Natural killer cell (primary cell): ENCODE data around the gene ABCA2. TPM values are rescaled to one million over a fixed set of nuclear protein-coding genes. Genes with fewer than 3 reads are reported as not detected.
A peak's percentile ranks its signal among the peaks of the same experiment; 100 is the strongest.
"Not testable (repeated sequence)": the region's sequence is repeated elsewhere in the genome, so short reads cannot be mapped to it uniquely, and the experiment has no call there.

Source experiments
- ATAC-seq, 3 donors: fragments of 150-1000 bp in 2 of 3; fragments of 200-7000 bp in 1 of 3; cut with Tn5 transposase; 1 replicate in 1 of 3; 2 replicates in 2 of 3; pipeline ENCODE4 v1.10.0; 2021; ENCODE audit warnings: mild to moderate bottlenecking in 2 of 3, moderate library complexity in 2 of 3
- DNase-seq, 2 donors: peaks; one replicate each; pipeline versions ENCODE4 v3.0.0 to v3.0.0-alpha.2; 2013 to 2021; ENCODE audit warnings: mixed read lengths in 1 of 2
- H3K27ac ChIP-seq: one replicate; pipeline ENCODE4 v1.5.1; 2013; ENCODE audit warnings: mild to moderate bottlenecking, low read length
- H3K27me3 ChIP-seq: one replicate; pipeline ENCODE4 v1.6.1; 2013; ENCODE audit warnings: low read length; ENCODE audit not compliant: control insufficient read depth, insufficient read depth
- H3K36me3 ChIP-seq: one replicate; pipeline ENCODE4 v1.6.1; 2013; ENCODE audit warnings: low read length; ENCODE audit not compliant: control insufficient read depth, insufficient read depth
- H3K4me1 ChIP-seq: one replicate; pipeline ENCODE4 v1.6.1; 2013; ENCODE audit warnings: low read length; ENCODE audit not compliant: control insufficient read depth, insufficient read depth
- H3K4me3 ChIP-seq: one replicate; pipeline ENCODE4 v1.5.1; 2013; ENCODE audit warnings: low read length
- H3K9me3 ChIP-seq: one replicate; pipeline ENCODE4 v1.6.1; 2013; ENCODE audit warnings: low read length; ENCODE audit not compliant: control insufficient read depth, insufficient read depth
- H3K27ac Mint-ChIP-seq, 2 donors: one replicate each; pipeline ENCODE4 v1.8.0; 2022; ENCODE audit warnings: mild to moderate bottlenecking in 2 of 2, mixed read lengths in 2 of 2, moderate library complexity in 1 of 2
- H3K27me3 Mint-ChIP-seq, 2 donors: one replicate each; pipeline ENCODE4 v1.8.0; 2022; ENCODE audit warnings: low read depth in 2 of 2, mixed read lengths in 2 of 2
- H3K36me3 Mint-ChIP-seq: one replicate; pipeline ENCODE4 v1.8.0; 2022; ENCODE audit warnings: mixed read lengths
- H3K4me1 Mint-ChIP-seq, 2 donors: one replicate each; pipeline ENCODE4 v1.8.0; 2022; ENCODE audit warnings: mixed read lengths in 2 of 2
- H3K4me3 Mint-ChIP-seq: one replicate; pipeline ENCODE4 v1.8.0; 2022; ENCODE audit warnings: mild to moderate bottlenecking, moderate library complexity, mixed read lengths
- H3K9me3 Mint-ChIP-seq, 2 donors: one replicate each; pipeline ENCODE4 v1.8.0; 2022; ENCODE audit warnings: mixed read lengths in 2 of 2
- CTCF ChIP-seq: fragments of 200-600 bp; IDR thresholded peaks from one replicate; pipeline ENCODE4 v1.8.0; 2022; ENCODE audit warnings: antibody characterized with exemption
- WGBS: methylation state at CpG from one replicate; pipeline ENCODE4 v1.1.7; 2013; ENCODE audit warnings: missing lambda C conversion rate; ENCODE audit not compliant: insufficient coverage; 5-methylcytosine and 5-hydroxymethylcytosine counted together
- intact Hi-C: fragments of 100-400 bp; cut with micrococcal nuclease; formaldehyde crosslinking; loops from one replicate; pipeline ENCODE4 v1.14.2; 2022
- total RNA-seq, 4 donors: library from RNA; stranded (reverse); fragments of 120-200 nt in 1 of 4; gene quantifications; one replicate each; pipeline versions ENCODE4 v1.2.3 to v1.2.4, GENCODE V29; 2013 to 2022

Gene ABCA2
- total RNA-seq, 3 donors from 2014 or later (not counting 1 experiment from before 2014, with no cell fraction given), result 356 to 416 (median 357) TPM

GRCh38 chr9:137034709-137035506 lies 6.9 kb upstream of the ABCA2 start:
- H3K27me3 ChIP-seq, result no peaks in the 10 kb centered on the region
- no peaks in the 10 kb centered on the region for H3K36me3 ChIP-seq
- Mint-ChIP-seq H3K27me3 (no peaks in the 10 kb centered on the region), H3K4me3 (peak overlapping the region; percentile 81), H3K27ac (peak overlapping the region; percentile 76 to 83), H3K36me3 (no peaks in the 10 kb centered on the region), H3K4me1 (peaks cover 29 to 48% of the 10 kb centered on the region in 2 donors), H3K9me3 (no peaks in the 10 kb centered on the region)
- under 1% methylated on average over 24 of the region's 24 CpGs for WGBS
- ATAC-seq (peak; percentile 76 to 84 (median 81)), DNase-seq (peak; percentile 83 to 96)
- intact Hi-C loops, result loop anchor here (1.0 to 2.0 kb wide), 4 partner anchors 36 to 247 kb away; partner anchors contain the start of gene AJM1
- peaks cover 59% of the 10 kb centered on the region for H3K4me1 ChIP-seq
- peak overlapping the region; percentile 9 for H3K4me3 ChIP-seq
- H3K27ac ChIP-seq, result peak overlapping the region; percentile 69
- no peaks in the 10 kb centered on the region for H3K9me3 ChIP-seq
- TF ChIP-seq CTCF, result peak; percentile 94

DNA sequence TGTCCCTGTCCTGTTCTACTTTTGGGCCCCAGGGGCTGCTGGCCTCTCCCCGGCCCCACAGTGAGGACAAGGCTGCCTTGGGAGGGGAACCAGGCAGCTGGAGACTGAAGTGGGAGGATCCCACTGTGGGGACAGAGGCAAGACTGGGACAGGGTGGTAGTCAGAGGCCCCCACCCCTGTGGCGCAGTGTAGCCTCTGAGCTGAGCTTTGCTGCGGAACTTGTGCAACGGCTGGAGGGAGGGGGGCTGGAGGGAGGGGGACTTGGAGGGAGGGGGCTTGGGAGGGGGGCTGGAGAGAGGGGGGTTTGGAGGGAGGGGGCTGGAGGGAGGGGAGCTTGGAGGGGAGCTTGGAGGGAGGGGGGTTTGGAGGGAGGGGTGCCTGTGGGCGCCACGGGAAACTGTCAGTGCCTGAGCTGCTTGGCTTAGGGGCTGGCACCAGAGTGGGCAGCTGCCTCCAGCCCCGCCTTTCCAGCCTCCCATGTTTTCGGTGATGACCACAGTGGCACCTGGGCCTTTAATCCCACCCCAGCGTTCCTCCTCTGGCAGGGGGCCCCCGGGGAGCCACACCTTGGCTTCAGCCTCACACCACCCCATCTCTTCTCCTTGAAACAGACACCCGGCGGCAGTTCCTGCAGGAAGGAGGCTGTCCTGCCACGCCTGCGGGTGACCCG lies 6.1 kb upstream of the ABCA2 start:
- Mint-ChIP-seq H3K4me1 (peaks cover 35 to 55% of the 10 kb centered on the region in 2 donors), H3K9me3 (no peaks in the 10 kb centered on the region), H3K4me3 (peak overlapping the region; percentile 85), H3K36me3 (no peaks in the 10 kb centered on the region), H3K27ac (peak overlapping the region; percentile 76 to 83), H3K27me3 (no peaks in the 10 kb centered on the region)
- 7% methylated on average over 12 of the region's 15 CpGs for WGBS
- TF ChIP-seq CTCF, result no peak
- no peaks in the 10 kb centered on the region for H3K27me3 ChIP-seq
- H3K27ac ChIP-seq, result peak overlapping the region; percentile 69
- H3K4me3 ChIP-seq, result peak overlapping the region; percentile 16
- intact Hi-C loops, result loop anchor here (2.0 kb wide), 3 partner anchors 35 to 191 kb away; partner anchors contain the start of gene AJM1
- DNase-seq (peak in 1 of 2 donors; percentile 28), ATAC-seq (no peak)
- H3K9me3 ChIP-seq, result no peaks in the 10 kb centered on the region
- peaks cover 66% of the 10 kb centered on the region for H3K4me1 ChIP-seq
- no peaks in the 10 kb centered on the region for H3K36me3 ChIP-seq

DNA sequence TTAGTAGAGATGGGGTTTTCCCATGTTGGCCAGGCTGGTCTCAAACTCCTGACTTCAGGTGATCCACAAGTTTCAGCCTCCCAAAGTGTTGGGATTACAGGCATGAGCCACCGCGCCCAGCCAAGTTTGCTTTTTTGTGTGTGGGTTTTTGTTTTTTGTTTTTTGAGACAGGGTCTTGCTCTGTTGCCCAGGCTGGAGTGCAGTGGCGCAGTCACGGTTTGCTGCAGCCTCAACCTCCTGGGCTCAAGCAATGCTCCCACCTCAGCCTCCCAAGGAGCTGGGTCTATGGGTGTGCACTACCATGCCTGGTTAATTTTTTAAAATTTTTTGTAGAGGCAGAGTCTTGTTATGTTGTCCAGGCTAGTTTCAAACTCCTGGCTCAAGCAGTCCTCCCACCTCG lies 5.4 kb upstream of the ABCA2 start:
- H3K27me3 Mint-ChIP-seq, H3K27me3 ChIP-seq, ATAC-seq, DNase-seq, H3K36me3 Mint-ChIP-seq, intact Hi-C loops, H3K36me3 ChIP-seq, H3K9me3 ChIP-seq, H3K27ac ChIP-seq, H3K9me3 Mint-ChIP-seq: not testable (repeated sequence)
- Mint-ChIP-seq H3K27ac (peak overlapping the region; percentile 45 to 77), H3K4me1 (peaks cover 35 to 62% of the 10 kb centered on the region in 2 donors), H3K4me3 (peak overlapping the region; percentile 85)
- 79% methylated on average over 5 of the region's 5 CpGs for WGBS
- Histone ChIP-seq H3K4me3 (peak overlapping the region; percentile 16), H3K4me1 (peaks cover 73% of the 10 kb centered on the region)

DNA sequence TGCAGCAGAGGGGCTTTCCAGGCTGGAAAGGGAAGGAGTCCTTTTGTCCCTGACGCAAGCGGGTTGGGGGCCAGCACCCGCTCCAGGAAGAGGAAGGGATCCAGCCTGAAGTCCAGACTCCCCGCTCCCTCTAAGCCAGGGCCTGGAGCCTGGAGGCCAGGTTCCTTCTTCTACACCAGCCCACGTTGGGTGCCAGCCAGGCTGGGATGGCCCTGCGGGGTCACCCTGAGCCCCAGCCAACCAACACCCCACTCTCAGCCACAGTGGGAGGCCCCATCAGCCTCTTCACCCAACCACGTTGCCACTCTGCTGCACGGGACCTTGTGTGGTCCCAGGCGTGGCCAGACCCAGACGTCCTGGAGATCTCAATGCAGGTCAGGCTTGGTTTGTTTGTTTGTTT lies 4.8 kb upstream of the ABCA2 start:
- no peaks in the 10 kb centered on the region for H3K9me3 Mint-ChIP-seq
- intact Hi-C loops, result no loop called here
- DNase-seq (peak in 1 of 2 donors; percentile 56), ATAC-seq (peak; percentile 11 to 71 (median 46))
- Histone ChIP-seq H3K4me1 (peaks cover 74% of the 10 kb centered on the region), H3K9me3 (no peaks in the 10 kb centered on the region), H3K27me3 (no peaks in the 10 kb centered on the region), H3K36me3 (no peaks in the 10 kb centered on the region), H3K27ac (peak overlapping the region; percentile 1), H3K4me3 (no peak overlapping the region)
- no peaks in the 10 kb centered on the region for H3K27me3 Mint-ChIP-seq
- TF ChIP-seq CTCF, result no peak
- H3K36me3 Mint-ChIP-seq, result no peaks in the 10 kb centered on the region
- H3K27ac Mint-ChIP-seq, result peak overlapping the region; percentile 45 to 77
- peak overlapping the region; percentile 85 for H3K4me3 Mint-ChIP-seq
- WGBS, result 53% methylated on average over 9 of the region's 10 CpGs
- peaks cover 35 to 62% of the 10 kb centered on the region in 2 donors for H3K4me1 Mint-ChIP-seq
